HUES48 (cell line): Measurements from ENCODE around the gene BCL2L15.

Experiments used
- H3K27ac ChIP-seq: one replicate; pipeline ENCODE4 v1.7.0; 2013; ENCODE audit warnings: low read depth, low read length, inconsistent platforms
- H3K27me3 ChIP-seq: 2 replicates; pipeline ENCODE4 v1.6.1; 2013; ENCODE audit warnings: mild to moderate bottlenecking, low read length; ENCODE audit not compliant: control insufficient read depth, insufficient read depth
- H3K36me3 ChIP-seq: 2 replicates; pipeline ENCODE4 v1.6.1; 2013; ENCODE audit warnings: low read length; ENCODE audit not compliant: control insufficient read depth, insufficient read depth
- H3K4me1 ChIP-seq: 2 replicates; pipeline ENCODE4 v1.6.1; 2013; ENCODE audit warnings: mild to moderate bottlenecking, low read length; ENCODE audit not compliant: control insufficient read depth, insufficient read depth
- H3K4me3 ChIP-seq: 2 replicates; pipeline ENCODE4 v1.5.1; 2013; ENCODE audit warnings: mild to moderate bottlenecking, low read depth, low read length
- H3K9ac ChIP-seq: 2 replicates; pipeline ENCODE4 v1.6.1; 2013; ENCODE audit warnings: mild to moderate bottlenecking, low read depth, low read length, moderate library complexity
- H3K9me3 ChIP-seq: 2 replicates; pipeline ENCODE4 v1.6.1; 2013; ENCODE audit warnings: low read length; ENCODE audit not compliant: control insufficient read depth, insufficient read depth

Gene BCL2L15

GRCh38 chr1:113890816-113891215, 3.4 kb upstream of the BCL2L15 start:
- Histone ChIP-seq H3K36me3 (peaks cover 13% of the 10 kb centered on the region), H3K9ac (no peak overlapping the region), H3K4me3 (no peak overlapping the region), H3K27ac (no peak overlapping the region), H3K4me1 (no peaks in the 10 kb centered on the region), H3K27me3 (no peaks in the 10 kb centered on the region), H3K9me3 (no peaks in the 10 kb centered on the region)

GRCh38 chr1:113886417-113887401, 672 bp downstream of the BCL2L15 start:
- Histone ChIP-seq H3K4me1 (no peaks in the 10 kb centered on the region), H3K4me3 (no peak overlapping the region), H3K36me3 (no peaks in the 10 kb centered on the region), H3K27ac (no peak overlapping the region), H3K9me3 (no peaks in the 10 kb centered on the region), H3K9ac (no peak overlapping the region), H3K27me3 (no peaks in the 10 kb centered on the region)

DNA sequence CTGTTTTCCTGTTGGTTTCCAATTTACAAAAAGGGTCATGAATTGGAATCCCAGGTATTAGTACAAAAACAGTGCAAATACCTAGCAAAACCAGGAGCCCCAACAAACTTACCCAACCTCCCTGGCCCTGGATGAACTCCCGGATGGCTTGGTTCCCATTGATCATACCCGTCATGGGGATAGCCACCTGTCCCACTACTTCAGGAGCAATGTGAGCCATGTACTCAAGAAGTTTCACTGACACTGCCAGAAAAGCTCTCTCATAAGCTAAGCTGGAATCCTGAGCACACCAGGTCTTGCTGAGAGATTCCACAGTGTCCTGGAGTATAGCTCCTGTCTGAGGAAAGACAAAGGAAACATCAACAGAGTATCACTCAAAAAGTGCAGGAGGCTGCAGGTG, 5.7 kb downstream of the BCL2L15 start:
- no peaks in the 10 kb centered on the region for H3K27me3 ChIP-seq
- H3K36me3 ChIP-seq: no peaks in the 10 kb centered on the region
- no peak overlapping the region for H3K9ac ChIP-seq
- H3K4me1 ChIP-seq: peaks cover 4% of the 10 kb centered on the region; the same call in 1 of the 2 replicates
- H3K4me3 ChIP-seq: no peak overlapping the region
- H3K9me3 ChIP-seq: no peaks in the 10 kb centered on the region
- H3K27ac ChIP-seq: no peak overlapping the region

DNA sequence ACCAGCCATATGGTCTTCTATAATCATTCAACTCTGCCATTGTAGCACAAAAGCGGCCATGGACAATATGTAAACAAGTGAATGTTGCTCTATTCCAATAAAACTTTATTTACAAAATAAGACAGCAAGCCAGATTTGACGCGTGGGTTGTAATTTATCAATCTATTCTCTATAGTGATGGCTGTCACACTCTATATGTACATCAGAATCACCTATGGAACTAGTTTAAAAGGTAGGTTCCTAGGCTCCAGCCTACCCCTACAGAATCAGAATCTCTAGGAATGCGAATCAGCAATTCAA, 7.7 kb downstream of the BCL2L15 start:
- no peaks in the 10 kb centered on the region for H3K36me3 ChIP-seq
- no peak overlapping the region for H3K9ac ChIP-seq
- peaks cover 4% of the 10 kb centered on the region; the same call in 1 of the 2 replicates for H3K4me1 ChIP-seq
- H3K27ac ChIP-seq: no peak overlapping the region
- H3K27me3 ChIP-seq: no peaks in the 10 kb centered on the region
- H3K9me3 ChIP-seq: no peaks in the 10 kb centered on the region
- H3K4me3 ChIP-seq: no peak overlapping the region

DNA sequence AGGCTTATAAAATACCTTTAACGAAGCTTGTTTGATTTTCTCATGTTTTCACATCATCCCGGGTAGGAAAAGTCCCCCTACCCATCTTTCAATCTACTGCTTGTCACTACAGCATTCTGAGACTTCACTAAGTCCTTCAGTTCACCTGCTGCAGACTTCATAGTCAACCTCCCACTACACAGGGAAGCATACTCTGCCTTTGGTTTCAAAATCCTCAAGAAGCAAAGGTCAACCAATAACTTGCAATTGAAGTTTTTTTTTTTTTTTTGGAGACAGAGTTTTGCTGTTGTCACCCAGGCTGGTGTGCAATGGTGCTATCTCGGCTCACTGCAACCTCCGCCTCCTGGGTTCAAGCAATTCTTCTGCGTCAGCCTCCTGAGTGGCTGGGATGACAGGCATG, 11.2 kb downstream of the BCL2L15 start:
- no peak overlapping the region for H3K9ac ChIP-seq
- no peaks in the 10 kb centered on the region for H3K9me3 ChIP-seq
- H3K4me3 ChIP-seq: no peak overlapping the region
- no peaks in the 10 kb centered on the region for H3K36me3 ChIP-seq
- H3K4me1 ChIP-seq: peaks cover 8% of the 10 kb centered on the region
- no peaks in the 10 kb centered on the region for H3K27me3 ChIP-seq
- H3K27ac ChIP-seq: no peak overlapping the region

- Histone ChIP-seq H3K36me3 (no peaks in the 10 kb centered on the region), H3K4me3 (no peak overlapping the region), H3K27me3 (no peaks in the 10 kb centered on the region), H3K9ac (no peak overlapping the region), H3K27ac (no peak overlapping the region), H3K4me1 (peaks cover 8% of the 10 kb centered on the region), H3K9me3 (no peaks in the 10 kb centered on the region)
Measured at GRCh38 chr1:113875714-113876113, 11.7 kb downstream of the BCL2L15 start.

GRCh38 chr1:113874012-113874879, 13.1 kb downstream of the BCL2L15 start:
- no peaks in the 10 kb centered on the region for H3K36me3 ChIP-seq

DNA sequence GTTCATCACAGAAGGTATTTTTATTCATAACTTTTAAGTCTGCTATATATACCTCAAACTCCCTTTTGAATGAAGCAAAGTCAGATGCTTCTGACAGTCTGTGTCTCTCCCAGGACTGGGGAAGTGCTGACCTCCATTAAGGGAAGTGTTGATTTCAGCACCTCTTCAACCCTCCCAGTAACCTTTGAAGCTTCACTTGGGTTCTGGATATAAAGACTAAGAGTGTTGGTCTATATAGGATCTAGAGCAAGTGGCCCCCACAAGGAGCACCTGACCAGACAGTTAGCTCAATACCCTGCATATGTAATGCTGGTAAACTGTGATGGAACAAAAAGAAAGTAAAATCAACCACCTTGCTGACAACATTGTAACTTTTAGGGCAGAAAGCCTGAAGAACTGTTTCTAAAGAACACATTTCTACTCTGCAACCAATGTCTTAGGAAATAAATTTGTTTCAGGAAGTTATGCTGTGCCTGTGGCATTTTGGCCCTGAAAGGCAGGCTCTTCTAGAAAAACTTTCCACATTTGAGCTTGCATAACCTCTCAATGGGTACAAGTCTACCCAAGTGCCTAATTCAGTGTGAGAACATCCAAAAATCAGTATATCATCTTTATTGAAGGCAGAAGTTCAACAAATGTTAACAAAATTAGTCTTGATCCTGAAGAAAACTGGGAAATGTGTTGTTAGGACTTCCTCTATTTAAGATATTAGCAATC, 15.0 kb downstream of the BCL2L15 start:
- Histone ChIP-seq H3K9ac (no peak overlapping the region), H3K27me3 (no peaks in the 10 kb centered on the region), H3K9me3 (no peaks in the 10 kb centered on the region), H3K4me3 (no peak overlapping the region), H3K4me1 (peaks cover 4% of the 10 kb centered on the region; the same call in 1 of the 2 replicates), H3K27ac (no peak overlapping the region), H3K36me3 (no peaks in the 10 kb centered on the region)

More at GRCh38 chr1:113874012-113874879, 13.1 kb downstream of the BCL2L15 start:
- no peak overlapping the region for H3K27ac ChIP-seq
- H3K27me3 ChIP-seq: no peaks in the 10 kb centered on the region
- H3K9ac ChIP-seq: no peak overlapping the region
- no peaks in the 10 kb centered on the region for H3K9me3 ChIP-seq
- H3K4me1 ChIP-seq: peaks cover 4% of the 10 kb centered on the region; the same call in 1 of the 2 replicates
- no peak overlapping the region for H3K4me3 ChIP-seq

DNA sequence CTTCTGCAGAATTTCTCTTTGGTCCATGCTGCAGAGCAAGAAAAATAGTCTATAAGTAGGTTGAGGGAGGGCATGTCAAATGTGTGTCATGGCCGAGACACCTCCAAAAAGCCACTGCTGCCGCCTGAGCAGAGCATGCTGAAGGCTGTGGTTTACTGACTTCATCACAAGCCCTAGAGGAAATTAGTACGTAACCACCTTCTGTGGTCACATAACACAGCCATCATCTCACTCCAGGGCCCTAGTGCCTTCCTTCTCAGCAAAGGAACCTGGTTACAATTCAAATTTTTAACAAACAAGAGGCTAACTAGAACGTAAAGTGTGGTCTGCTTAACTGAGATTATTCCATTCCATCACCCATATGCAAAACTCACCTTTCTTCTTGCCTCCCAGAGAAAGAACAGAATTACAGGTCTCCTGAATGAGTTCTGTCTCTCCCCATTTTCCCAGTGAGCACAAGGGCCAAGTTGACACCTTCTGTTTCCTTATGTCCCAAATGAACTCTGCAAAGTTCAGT, 15.7 kb downstream of the BCL2L15 start, which contains the start of gene PTPN22:
TSS of gene PTPN22 (minus strand) at position 116 of the 517 bp plus-strand sequence.
- H3K4me3 ChIP-seq: no peak within 1 kb of the TSS
- no peak within 1 kb of the TSS for H3K27ac ChIP-seq
- peaks cover 4% of the 10 kb centered on the region; the same call in 1 of the 2 replicates for H3K4me1 ChIP-seq
- no peak within 1 kb of the TSS for H3K9ac ChIP-seq
- H3K36me3 ChIP-seq: no peaks in the 10 kb centered on the region
- H3K27me3 ChIP-seq: no peaks in the 10 kb centered on the region
- no peaks in the 10 kb centered on the region for H3K9me3 ChIP-seq

DNA sequence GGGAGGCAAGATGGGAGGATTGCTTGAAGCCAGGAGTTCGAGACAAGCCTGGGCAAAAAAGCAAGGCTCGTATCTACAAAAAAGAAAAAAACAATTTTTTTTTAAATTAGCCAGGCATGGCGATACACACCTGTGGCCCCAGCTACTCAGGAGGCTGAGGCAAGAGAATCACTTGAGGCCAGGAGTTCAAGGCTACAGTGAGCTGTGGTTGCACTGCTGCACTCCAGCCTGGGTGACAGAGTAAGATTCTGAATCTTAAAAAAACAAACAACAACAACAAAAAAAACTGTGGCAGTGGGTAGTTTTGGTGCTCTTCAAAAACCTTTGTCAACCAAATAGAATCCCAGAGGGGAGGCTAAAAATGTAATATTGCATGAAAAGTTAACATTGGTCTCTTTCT, 16.6 kb downstream of the BCL2L15 start:
- H3K4me1 ChIP-seq: peaks cover 4% of the 10 kb centered on the region; the same call in 1 of the 2 replicates
- no peaks in the 10 kb centered on the region for H3K27me3 ChIP-seq
- H3K27ac ChIP-seq: no peak overlapping the region
- no peaks in the 10 kb centered on the region for H3K9me3 ChIP-seq
- H3K36me3 ChIP-seq: no peaks in the 10 kb centered on the region
- no peak overlapping the region for H3K4me3 ChIP-seq
- no peak overlapping the region for H3K9ac ChIP-seq
